ENCODE results near the gene NPW. TPM values are rescaled to one million over a fixed set of nuclear protein-coding genes. Genes with fewer than 3 reads are reported as not detected.

NPW gene
- total and polyA plus RNA-seq, 2 donors (not counting 1 experiment from before 2014, with no cell fraction given): 0.20 to 0.99 TPM

DNA sequence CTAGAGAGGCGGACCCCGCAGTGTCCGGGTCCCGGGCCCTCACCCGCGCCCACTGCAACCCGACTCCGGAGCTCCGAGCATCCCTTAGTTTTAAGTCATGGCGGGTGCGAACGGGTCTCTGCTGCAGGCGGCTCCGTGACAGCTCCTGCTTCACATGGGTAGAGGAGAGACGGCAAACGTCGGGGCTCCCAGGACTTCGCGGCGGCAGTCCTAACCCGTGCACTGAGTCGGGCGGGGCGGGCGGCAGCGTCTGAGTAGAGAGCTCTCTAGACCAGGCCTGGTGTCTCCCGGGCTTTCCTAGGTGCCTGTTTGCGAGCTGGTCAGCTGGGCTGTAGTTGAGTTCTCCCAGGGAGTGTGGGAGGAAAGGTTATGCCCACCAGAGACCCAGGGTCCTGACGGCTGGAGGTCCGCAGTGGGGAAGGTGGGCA is 28.5 kb downstream of the NPW start:
- Histone ChIP-seq H3K79me2 (ENCODE audit: control insufficient read depth, insufficient read depth, low read length) (peaks cover 13% of the 10 kb centered on the region), H2AFZ (ENCODE audit: low read length) (peak overlapping the region; percentile 27), H3K4me1 (ENCODE audit: control insufficient read depth, extremely low read depth, insufficient read depth, low read length) (peaks cover 6% of the 10 kb centered on the region), H3K4me2 (ENCODE audit: extremely low read depth, insufficient read depth, low read length) (peak overlapping the region; percentile 90), H3K9me3 (ENCODE audit: control insufficient read depth, insufficient read depth, low read depth, low read length) (no peaks in the 10 kb centered on the region), H3K36me3 (ENCODE audit: control insufficient read depth, insufficient read depth, low read length) (peaks cover 4% of the 10 kb centered on the region), H3K9ac (ENCODE audit: insufficient read depth, low read length) (peak overlapping the region; percentile 69), H3K4me3 (replicated peaks in 1 of 4; ENCODE audit: control extremely low read depth in 1 of 4, insufficient read depth in 1 of 4, low read depth in 3 of 4, low read length in 4 of 4) (peak overlapping the region; percentile 68 to 90 (median 79)), H4K20me1 (ENCODE audit: control insufficient read depth, extremely low read depth, insufficient read depth, low read length) (no peaks in the 10 kb centered on the region), H3K27ac (ENCODE audit: insufficient read depth, low read length) (peak overlapping the region; percentile 3), H3K27me3 (ENCODE audit: control insufficient read depth, insufficient read depth, low read length) (no peaks in the 10 kb centered on the region)
- TF ChIP-seq EZH2 (IDR thresholded peaks at IDR 0.05; ENCODE audit: low read length, missing control alignments): no peak
- TF ChIP-seq, protein P1, sequence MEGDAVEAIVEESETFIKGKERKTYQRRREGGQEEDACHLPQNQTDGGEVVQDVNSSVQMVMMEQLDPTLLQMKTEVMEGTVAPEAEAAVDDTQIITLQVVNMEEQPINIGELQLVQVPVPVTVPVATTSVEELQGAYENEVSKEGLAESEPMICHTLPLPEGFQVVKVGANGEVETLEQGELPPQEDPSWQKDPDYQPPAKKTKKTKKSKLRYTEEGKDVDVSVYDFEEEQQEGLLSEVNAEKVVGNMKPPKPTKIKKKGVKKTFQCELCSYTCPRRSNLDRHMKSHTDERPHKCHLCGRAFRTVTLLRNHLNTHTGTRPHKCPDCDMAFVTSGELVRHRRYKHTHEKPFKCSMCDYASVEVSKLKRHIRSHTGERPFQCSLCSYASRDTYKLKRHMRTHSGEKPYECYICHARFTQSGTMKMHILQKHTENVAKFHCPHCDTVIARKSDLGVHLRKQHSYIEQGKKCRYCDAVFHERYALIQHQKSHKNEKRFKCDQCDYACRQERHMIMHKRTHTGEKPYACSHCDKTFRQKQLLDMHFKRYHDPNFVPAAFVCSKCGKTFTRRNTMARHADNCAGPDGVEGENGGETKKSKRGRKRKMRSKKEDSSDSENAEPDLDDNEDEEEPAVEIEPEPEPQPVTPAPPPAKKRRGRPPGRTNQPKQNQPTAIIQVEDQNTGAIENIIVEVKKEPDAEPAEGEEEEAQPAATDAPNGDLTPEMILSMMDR (conservative IDR thresholded peaks at IDR 0.05 in 1 of 2, IDR thresholded peaks at IDR 0.05 in 1 of 2; ENCODE audit: low read depth in 1 of 2, low read length in 2 of 2): no peak
- DNase-seq (ENCODE audit: low read depth in 2 of 2): no peak

DNA sequence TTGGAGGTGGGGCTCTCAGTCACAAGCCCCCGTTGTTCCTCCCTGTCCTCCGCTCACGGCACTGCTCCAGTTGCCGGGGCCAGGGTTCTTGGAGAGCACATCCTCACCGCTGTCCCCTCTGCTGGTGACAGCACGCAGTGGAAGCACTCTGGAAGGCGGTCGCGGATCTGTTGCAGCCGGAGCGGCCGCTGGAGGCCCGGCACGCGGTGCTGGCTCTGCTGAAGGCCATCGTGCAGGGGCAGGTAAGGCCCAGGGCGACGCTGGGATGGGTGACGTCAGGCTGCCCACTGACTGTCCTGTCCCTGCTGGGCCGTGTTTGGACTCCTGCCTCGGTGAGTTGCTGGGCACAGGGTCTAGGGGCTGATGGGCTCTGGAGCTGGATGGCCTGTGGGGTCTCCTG is 33.6 kb downstream of the NPW start:
- Histone ChIP-seq H3K9me3 (ENCODE audit: control insufficient read depth, insufficient read depth, low read depth, low read length) (no peaks in the 10 kb centered on the region), H3K27ac (ENCODE audit: insufficient read depth, low read length) (no peak overlapping the region), H3K9ac (ENCODE audit: insufficient read depth, low read length) (no peak overlapping the region), H3K4me2 (ENCODE audit: extremely low read depth, insufficient read depth, low read length) (no peak overlapping the region), H3K27me3 (ENCODE audit: control insufficient read depth, insufficient read depth, low read length) (no peaks in the 10 kb centered on the region), H3K4me3 (replicated peaks in 1 of 4; ENCODE audit: control extremely low read depth in 1 of 4, insufficient read depth in 1 of 4, low read depth in 3 of 4, low read length in 4 of 4) (no peak overlapping the region), H3K36me3 (ENCODE audit: control insufficient read depth, insufficient read depth, low read length) (peaks cover 21% of the 10 kb centered on the region), H3K79me2 (ENCODE audit: control insufficient read depth, insufficient read depth, low read length) (peaks cover 11% of the 10 kb centered on the region), H4K20me1 (ENCODE audit: control insufficient read depth, extremely low read depth, insufficient read depth, low read length) (no peaks in the 10 kb centered on the region), H3K4me1 (ENCODE audit: control insufficient read depth, extremely low read depth, insufficient read depth, low read length) (peaks cover 2% of the 10 kb centered on the region), H2AFZ (ENCODE audit: low read length) (no peak overlapping the region)
- no peak for DNase-seq (ENCODE audit: low read depth in 2 of 2)
- TF ChIP-seq, protein P1 (conservative IDR thresholded peaks at IDR 0.05 in 1 of 2, IDR thresholded peaks at IDR 0.05 in 1 of 2; ENCODE audit: low read depth in 1 of 2, low read length in 2 of 2): no peak
- TF ChIP-seq EZH2 (IDR thresholded peaks at IDR 0.05; ENCODE audit: low read length, missing control alignments): no peak

- no peak for TF ChIP-seq EZH2 (IDR thresholded peaks at IDR 0.05; ENCODE audit: low read length, missing control alignments)
- TF ChIP-seq, protein P1 (conservative IDR thresholded peaks at IDR 0.05 in 1 of 2, IDR thresholded peaks at IDR 0.05 in 1 of 2; ENCODE audit: low read depth in 1 of 2, low read length in 2 of 2): no peak
- Histone ChIP-seq H3K9ac (ENCODE audit: insufficient read depth, low read length) (no peak overlapping the region), H3K36me3 (ENCODE audit: control insufficient read depth, insufficient read depth, low read length) (peaks cover 24% of the 10 kb centered on the region), H3K79me2 (ENCODE audit: control insufficient read depth, insufficient read depth, low read length) (peaks cover 4% of the 10 kb centered on the region), H3K4me3 (replicated peaks in 1 of 4; ENCODE audit: control extremely low read depth in 1 of 4, insufficient read depth in 1 of 4, low read depth in 3 of 4, low read length in 4 of 4) (no peak overlapping the region), H2AFZ (ENCODE audit: low read length) (no peak overlapping the region), H3K4me1 (ENCODE audit: control insufficient read depth, extremely low read depth, insufficient read depth, low read length) (peaks cover under 1% of the 10 kb centered on the region), H3K27me3 (ENCODE audit: control insufficient read depth, insufficient read depth, low read length) (no peaks in the 10 kb centered on the region), H3K4me2 (ENCODE audit: extremely low read depth, insufficient read depth, low read length) (no peak overlapping the region), H4K20me1 (ENCODE audit: control insufficient read depth, extremely low read depth, insufficient read depth, low read length) (no peaks in the 10 kb centered on the region), H3K27ac (ENCODE audit: insufficient read depth, low read length) (no peak overlapping the region), H3K9me3 (ENCODE audit: control insufficient read depth, insufficient read depth, low read depth, low read length) (no peaks in the 10 kb centered on the region)
- DNase-seq (ENCODE audit: low read depth in 2 of 2): no peak
Observed at GRCh38 chr16:2053897-2054296, 34.3 kb downstream of the NPW start.
